ENCODE measurements around the gene DYNLL2.
A peak's percentile ranks its signal among the peaks of the same experiment; 100 is the strongest.

DNA sequence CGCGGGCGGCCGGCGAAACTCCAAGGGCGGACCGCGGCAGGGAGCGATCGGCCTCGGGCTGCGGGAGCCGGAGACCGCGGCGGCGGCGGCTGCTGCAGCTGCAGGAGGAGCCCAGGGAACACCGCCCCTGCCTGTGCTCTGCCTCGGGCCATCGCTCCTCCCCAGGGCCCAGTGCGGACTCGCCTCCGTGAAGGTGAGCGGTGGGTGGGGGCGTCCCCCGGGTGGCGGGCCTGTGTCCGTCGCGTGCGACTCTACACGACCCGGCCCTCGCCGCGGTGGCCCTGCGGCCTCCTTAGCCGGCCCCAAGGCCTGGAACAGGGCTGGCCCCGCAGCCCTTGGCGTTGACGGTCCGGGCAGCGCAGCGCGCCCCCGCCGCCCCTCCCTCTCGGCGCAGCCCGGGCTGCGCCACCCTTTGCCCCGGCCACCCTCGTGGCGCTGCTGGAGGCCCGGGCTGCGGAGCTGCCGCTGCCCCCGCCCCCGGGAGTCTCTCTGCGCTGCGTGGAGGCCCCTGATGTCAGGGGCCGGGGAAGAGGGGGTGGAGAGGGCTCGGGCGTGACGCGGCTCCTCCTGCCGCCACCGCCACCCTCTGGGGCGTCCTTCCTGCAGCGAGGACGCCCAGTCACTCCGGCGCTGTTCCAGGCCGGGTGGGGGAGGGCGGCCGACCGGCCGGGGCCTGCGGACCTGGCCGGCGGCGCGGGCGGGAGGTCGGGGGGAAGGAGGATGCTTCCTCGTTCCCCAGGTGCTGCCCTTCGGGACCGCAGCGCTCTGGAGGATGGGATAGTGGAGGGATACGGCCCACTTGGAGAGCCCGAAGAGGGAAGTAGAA, 485 bp downstream of the DYNLL2 start:
- TF ChIP-seq CTCF (IDR thresholded peaks at IDR 0.05) (peak in 1 of 6 experiments; percentile 24), POLR2AphosphoS5 (IDR thresholded peaks at IDR 0.05) (peak in 1 of 2 donors; percentile 58), POLR2A (IDR thresholded peaks at IDR 0.05) (peak in 3 of 4 donors; percentile 11 to 79 (median 60)), EP300 (IDR thresholded peaks at IDR 0.05) (no peak)
